Adrenal gland (tissue), 5 donors: Measurements from ENCODE around the gene DGKE.

ENCODE experiments used
- CTCF ChIP-seq, 6 experiments: fragments of 450-650 bp in 4 of 6; fragments of 200-600 bp in 2 of 6; sonication (generic) in 1 of 6; IDR thresholded peaks; 1 replicate in 5 of 6; 2 replicates in 1 of 6; pipeline versions ENCODE4 v1.5.1 to v1.8.0; 2016 to 2021; ENCODE audit warnings: antibody characterized with exemption in 6 of 6, mild to moderate bottlenecking in 2 of 6, moderate library complexity in 1 of 6
- POLR2A ChIP-seq, 2 donors: fragments of 450-650 bp; IDR thresholded peaks; one replicate each; pipeline ENCODE4 v1.6.1; 2017; ENCODE audit warnings: antibody characterized with exemption in 2 of 2, mild to moderate bottlenecking in 2 of 2, moderate library complexity in 1 of 2
- donor health status: DM: no; HTN: no; CAD: no.

- TF ChIP-seq CTCF (IDR thresholded peaks at IDR 0.05) (no peak), POLR2A (IDR thresholded peaks at IDR 0.05) (no peak)
These were observed 61.0 kb downstream of the DGKE start for GRCh38 chr17:56894859-56895455.
